HL-60 (cell line): ENCODE data around the gene SPINDOC.

ENCODE experiments used
- CTCF ChIP-seq: IDR thresholded peaks from one replicate; pipeline ENCODE4 v1.5.1; 2011; ENCODE audit warnings: low read length, control low read depth, inconsistent platforms; ENCODE audit not compliant: insufficient read depth
- GABPA ChIP-seq: IDR thresholded peaks from 2 replicates; pipeline ENCODE4 v1.6.1; 2012; ENCODE audit warnings: low read depth
- POLR2AphosphoS5 ChIP-seq: IDR thresholded peaks from 2 replicates; pipeline ENCODE4 v1.6.1; 2012; ENCODE audit warnings: low read depth
- REST ChIP-seq: IDR thresholded peaks from 2 replicates; pipeline ENCODE4 v1.6.1; 2012; ENCODE audit warnings: low read depth; ENCODE audit not compliant: insufficient replicate concordance

DNA sequence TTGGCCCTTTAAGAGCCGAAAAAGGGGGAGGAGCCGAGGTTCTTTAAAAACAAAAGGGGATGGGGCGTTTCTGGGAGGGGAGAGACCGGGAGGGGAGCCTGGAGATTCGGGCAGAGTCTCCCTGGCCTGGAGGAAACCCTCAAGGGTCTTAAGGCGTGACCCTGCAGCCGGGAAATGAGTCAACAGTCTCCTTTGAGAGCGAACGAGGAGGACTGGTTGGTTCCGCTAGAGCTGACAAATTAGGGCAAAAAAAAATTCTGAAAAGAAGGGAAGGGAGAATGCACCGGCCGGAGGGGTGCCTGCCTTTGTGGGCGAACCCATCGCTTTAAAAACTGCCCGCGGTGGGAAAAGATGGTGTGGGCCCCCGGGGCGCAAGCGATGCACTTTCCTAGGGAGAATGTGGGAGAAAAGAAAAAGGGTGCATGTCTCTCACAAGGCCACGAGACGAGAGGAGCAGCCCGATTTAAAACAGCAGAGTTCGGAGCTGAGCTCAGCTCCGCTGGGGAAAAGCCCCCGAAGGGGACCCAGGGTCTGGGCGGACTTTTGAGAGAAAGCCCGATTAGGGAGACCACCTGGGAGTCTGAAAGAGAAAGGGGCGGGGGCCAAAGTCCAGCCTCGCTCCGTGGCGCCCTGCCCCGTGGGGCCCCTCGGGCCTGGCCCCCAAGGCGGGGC is 45.6 kb upstream of the SPINDOC start:
- TF ChIP-seq CTCF: no peak
- TF ChIP-seq POLR2AphosphoS5: no peak
- TF ChIP-seq REST: no peak
- no peak for TF ChIP-seq GABPA
